MM.1S (cell line): ENCODE measurements around the gene CREB5.

Experiments used
- DNase-seq: peaks from one replicate; pipeline ENCODE4 v3.0.0-alpha.2; 2015
- H2AFZ ChIP-seq: fragments of 300-600 bp; sonication (generic); 2 replicates; pipeline ENCODE4 v1.6.0; 2016; ENCODE audit warnings: antibody characterized with exemption, low read length
- H3F3A ChIP-seq: fragments of 300-600 bp; sonication (generic); 2 replicates; pipeline ENCODE4 v1.6.1; 2016; ENCODE audit warnings: mild to moderate bottlenecking, antibody characterized with exemption, low read length, moderate library complexity, mixed read lengths; ENCODE audit not compliant: insufficient read depth
- H3K27ac ChIP-seq: fragments of 300-600 bp; sonication (generic); 2 replicates; pipeline ENCODE4 v1.5.1; 2016; ENCODE audit warnings: mild to moderate bottlenecking, low read length
- H3K27me3 ChIP-seq: fragments of 300-600 bp; sonication (generic); replicated peaks from 2 replicates; pipeline ENCODE4 v1.6.0; 2016; ENCODE audit warnings: low read length; ENCODE audit not compliant: insufficient read depth
- H3K36me3 ChIP-seq: fragments of 300-600 bp; sonication (generic); replicated peaks from 2 replicates; pipeline ENCODE4 v1.6.1; 2016; ENCODE audit warnings: mild to moderate bottlenecking, low read length, mixed read lengths; ENCODE audit not compliant: insufficient read depth
- H3K4me1 ChIP-seq: fragments of 300-600 bp; sonication (generic); 2 replicates; pipeline ENCODE4 v1.6.1; 2016; ENCODE audit warnings: low read length, mixed read lengths
- H3K4me2 ChIP-seq: fragments of 300-600 bp; sonication (generic); 2 replicates; pipeline ENCODE4 v1.6.0; 2016; ENCODE audit warnings: low read depth, low read length
- H3K4me3 ChIP-seq: fragments of 300-600 bp; sonication (generic); 2 replicates; pipeline ENCODE4 v1.5.1; 2016; ENCODE audit warnings: low read length, mixed read lengths
- H3K79me2 ChIP-seq: fragments of 300-600 bp; sonication (generic); 2 replicates; pipeline ENCODE4 v1.6.1; 2016; ENCODE audit warnings: mixed run types, low read length, mixed read lengths
- H3K9ac ChIP-seq: fragments of 300-600 bp; sonication (generic); 2 replicates; pipeline ENCODE4 v1.6.1; 2016; ENCODE audit warnings: low read length, mixed read lengths
- H3K9me2 ChIP-seq: fragments of 300-600 bp; sonication (generic); replicated peaks from 2 replicates; pipeline ENCODE4 v1.6.1; 2016; ENCODE audit warnings: mild to moderate bottlenecking, low read length, mixed read lengths; ENCODE audit not compliant: insufficient read depth
- H3K9me3 ChIP-seq: fragments of 300-600 bp; sonication (generic); replicated peaks from 2 replicates; pipeline ENCODE4 v1.6.1; 2016; ENCODE audit warnings: mild to moderate bottlenecking, low read length, mixed read lengths; ENCODE audit not compliant: insufficient read depth
- H4K20me1 ChIP-seq: fragments of 300-600 bp; sonication (generic); 2 replicates; pipeline ENCODE4 v1.6.1; 2016; ENCODE audit warnings: mild to moderate bottlenecking, low read length, moderate library complexity, mixed read lengths; ENCODE audit not compliant: insufficient read depth
- EZH2 ChIP-seq: fragments of 300-600 bp; sonication (generic); optimal IDR thresholded peaks from 2 replicates; pipeline ENCODE3; 2017; ENCODE audit warnings: low read depth, mild to moderate bottlenecking, antibody characterized with exemption, low read length, mixed read lengths
- EZH2phosphoT487 ChIP-seq: fragments of 300-600 bp; sonication (generic); IDR thresholded peaks from 2 replicates; pipeline ENCODE4 v1.6.1; 2018; ENCODE audit warnings: antibody characterized with exemption, low read length
- TF ChIP-seq, protein P1 (sequence below): fragments of 300-600 bp; sonication (generic); IDR thresholded peaks from 2 replicates; pipeline ENCODE4 v1.5.1; 2016; ENCODE audit warnings: antibody characterized with exemption, low read length, mixed read lengths

Gene CREB5

DNA sequence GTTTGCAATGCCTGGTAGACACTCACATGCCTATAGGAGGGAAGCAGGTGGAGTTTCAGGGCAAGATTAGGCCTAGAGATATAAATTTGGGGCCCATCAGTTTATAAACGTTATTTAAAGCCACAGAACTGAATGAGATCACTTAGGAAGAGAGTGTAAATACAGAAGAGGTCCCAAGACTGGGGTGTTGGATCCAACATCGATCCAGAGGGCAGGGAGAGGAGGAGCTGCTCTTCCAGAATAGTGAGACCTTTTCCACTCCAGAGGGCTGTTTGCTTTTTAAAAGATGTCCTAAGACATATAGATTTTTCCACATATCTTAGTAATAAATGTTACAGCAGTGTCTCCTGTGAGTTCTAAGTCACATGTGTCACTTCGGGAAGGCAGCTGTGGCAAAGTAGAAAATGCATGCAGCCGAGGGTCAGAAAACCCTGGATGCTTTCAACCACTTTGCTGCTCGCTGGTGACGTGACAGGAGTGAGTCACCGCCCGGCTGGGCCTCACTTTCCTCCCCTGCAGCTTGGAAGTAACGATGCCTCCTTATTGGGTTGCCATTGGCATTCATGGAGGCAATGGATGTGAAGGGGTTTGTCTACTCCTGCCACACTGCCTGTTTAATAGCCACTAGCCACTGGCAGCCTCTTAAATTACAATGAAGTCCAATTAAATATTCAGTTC, 450.4 kb downstream of the CREB5 start:
- H3F3A ChIP-seq = no peaks in the 10 kb centered on the region
- H3K36me3 ChIP-seq = no peaks in the 10 kb centered on the region
- no peaks in the 10 kb centered on the region for H3K9me3 ChIP-seq
- no peaks in the 10 kb centered on the region for H3K9me2 ChIP-seq
- H3K4me3 ChIP-seq = no peak overlapping the region
- TF ChIP-seq EZH2phosphoT487 (no peak), EZH2 (no peak)
- TF ChIP-seq, protein P1, sequence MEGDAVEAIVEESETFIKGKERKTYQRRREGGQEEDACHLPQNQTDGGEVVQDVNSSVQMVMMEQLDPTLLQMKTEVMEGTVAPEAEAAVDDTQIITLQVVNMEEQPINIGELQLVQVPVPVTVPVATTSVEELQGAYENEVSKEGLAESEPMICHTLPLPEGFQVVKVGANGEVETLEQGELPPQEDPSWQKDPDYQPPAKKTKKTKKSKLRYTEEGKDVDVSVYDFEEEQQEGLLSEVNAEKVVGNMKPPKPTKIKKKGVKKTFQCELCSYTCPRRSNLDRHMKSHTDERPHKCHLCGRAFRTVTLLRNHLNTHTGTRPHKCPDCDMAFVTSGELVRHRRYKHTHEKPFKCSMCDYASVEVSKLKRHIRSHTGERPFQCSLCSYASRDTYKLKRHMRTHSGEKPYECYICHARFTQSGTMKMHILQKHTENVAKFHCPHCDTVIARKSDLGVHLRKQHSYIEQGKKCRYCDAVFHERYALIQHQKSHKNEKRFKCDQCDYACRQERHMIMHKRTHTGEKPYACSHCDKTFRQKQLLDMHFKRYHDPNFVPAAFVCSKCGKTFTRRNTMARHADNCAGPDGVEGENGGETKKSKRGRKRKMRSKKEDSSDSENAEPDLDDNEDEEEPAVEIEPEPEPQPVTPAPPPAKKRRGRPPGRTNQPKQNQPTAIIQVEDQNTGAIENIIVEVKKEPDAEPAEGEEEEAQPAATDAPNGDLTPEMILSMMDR = no peak
- no peak for DNase-seq
- H4K20me1 ChIP-seq = no peaks in the 10 kb centered on the region
- no peak overlapping the region for H3K4me2 ChIP-seq
- no peak overlapping the region for H2AFZ ChIP-seq
- no peak overlapping the region for H3K27ac ChIP-seq
- H3K9ac ChIP-seq = no peak overlapping the region
- no peaks in the 10 kb centered on the region for H3K79me2 ChIP-seq
- H3K27me3 ChIP-seq = no peaks in the 10 kb centered on the region
- H3K4me1 ChIP-seq = no peaks in the 10 kb centered on the region

DNA sequence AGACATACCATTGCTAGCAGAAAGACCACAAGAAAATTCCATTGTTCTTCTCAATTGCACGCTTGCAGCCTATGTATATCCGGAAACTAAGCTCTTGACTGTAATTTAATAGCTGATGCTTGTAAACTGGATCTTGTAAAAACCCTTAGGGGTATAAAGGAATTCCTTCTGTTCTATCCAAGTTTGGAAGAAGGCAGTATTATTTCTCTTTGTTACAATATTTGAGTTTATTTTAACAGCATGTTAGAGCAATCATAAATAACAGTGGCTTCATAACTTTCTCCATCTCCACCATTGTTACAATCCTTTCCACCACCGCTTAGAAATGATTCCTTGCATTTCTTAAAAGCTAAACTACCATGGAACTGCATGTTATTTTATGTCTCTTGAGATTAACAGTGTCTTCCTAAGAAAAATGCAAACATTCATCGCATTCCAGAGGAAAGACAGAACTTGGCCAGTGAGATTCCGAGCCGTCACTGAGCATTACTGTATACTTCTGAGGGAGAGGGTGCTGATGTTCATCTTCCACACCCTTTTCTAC, 453.4 kb downstream of the CREB5 start:
- H3K27ac ChIP-seq = no peak overlapping the region
- no peak for TF ChIP-seq EZH2phosphoT487
- TF ChIP-seq EZH2 = no peak
- TF ChIP-seq, protein P1 = no peak
- H2AFZ ChIP-seq = no peak overlapping the region
- no peaks in the 10 kb centered on the region for H3K4me1 ChIP-seq
- H4K20me1 ChIP-seq = no peaks in the 10 kb centered on the region
- H3K4me2 ChIP-seq = no peak overlapping the region
- no peak for DNase-seq
- H3K4me3 ChIP-seq = no peak overlapping the region
- no peaks in the 10 kb centered on the region for H3K27me3 ChIP-seq
- H3K36me3 ChIP-seq = no peaks in the 10 kb centered on the region
- no peaks in the 10 kb centered on the region for H3K9me2 ChIP-seq
- H3K9ac ChIP-seq = no peak overlapping the region
- no peaks in the 10 kb centered on the region for H3K79me2 ChIP-seq
- no peaks in the 10 kb centered on the region for H3F3A ChIP-seq
- H3K9me3 ChIP-seq = no peaks in the 10 kb centered on the region

DNA sequence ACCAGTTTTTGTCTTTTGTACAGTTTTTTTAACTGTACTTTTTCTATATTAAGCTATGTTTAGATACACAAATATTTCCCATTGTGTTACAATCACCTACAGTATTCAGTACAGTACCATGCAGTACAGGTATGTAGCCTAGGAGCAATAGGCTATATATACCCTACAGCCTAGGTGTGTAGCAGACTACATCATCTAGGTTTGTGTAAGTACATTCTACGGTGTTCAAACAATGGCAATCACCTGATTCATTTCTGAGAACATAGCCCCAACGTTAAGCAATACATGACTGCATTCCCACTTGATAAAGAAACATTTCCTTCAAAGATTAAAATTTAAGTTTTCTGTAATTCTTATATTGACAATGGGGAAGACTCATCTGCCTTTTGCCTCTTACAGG, 456.4 kb downstream of the CREB5 start:
- H3K79me2 ChIP-seq = no peaks in the 10 kb centered on the region
- H3K9ac ChIP-seq = no peak overlapping the region
- no peaks in the 10 kb centered on the region for H3K9me3 ChIP-seq
- H3K27ac ChIP-seq = no peak overlapping the region
- no peak overlapping the region for H3K4me2 ChIP-seq
- no peaks in the 10 kb centered on the region for H3F3A ChIP-seq
- H3K9me2 ChIP-seq = no peaks in the 10 kb centered on the region
- no peaks in the 10 kb centered on the region for H3K27me3 ChIP-seq
- TF ChIP-seq, protein P1 = no peak
- TF ChIP-seq EZH2 (no peak), EZH2phosphoT487 (no peak)
- H3K4me3 ChIP-seq = no peak overlapping the region
- H3K4me1 ChIP-seq = no peaks in the 10 kb centered on the region
- H3K36me3 ChIP-seq = no peaks in the 10 kb centered on the region
- DNase-seq = no peak
- no peak overlapping the region for H2AFZ ChIP-seq
- no peaks in the 10 kb centered on the region for H4K20me1 ChIP-seq
